IMR-90 (cell line): ENCODE results near the gene RAD51B. TPM values are rescaled to one million over a fixed set of nuclear protein-coding genes. Genes with fewer than 3 reads are reported as not detected.

Experiments
- ATAC-seq: fragments of 200-7000 bp; cut with Tn5 transposase; 2 replicates; pipeline ENCODE4 v1.9.1; 2020; ENCODE audit warnings: low read depth, mild to moderate bottlenecking, moderate library complexity
- BruUV-seq: library from RNA; stranded (reverse); fragments of 400-500 nt; replicated peaks from 2 replicates; lab custom pipeline; 2021; lab: Mats Ljungman, UMichigan
- CTCF ChIA-PET: fragments of 300-600 bp; formaldehyde crosslinking; extraction: SDS; loops from one replicate; lab custom pipeline; 2021; ENCODE audit warnings: antibody characterized with exemption; lab: Yijun Ruan, JAX
- POLR2A ChIA-PET: fragments of 300-600 bp; sonication (Branson Sonifier 250); formaldehyde crosslinking; loops from one replicate; lab custom pipeline; 2022; ENCODE audit warnings: antibody characterized with exemption; ENCODE audit not compliant: unreplicated experiment; lab: Charles Lee
- DNase-seq: peaks from one replicate; pipeline ENCODE4 v3.0.0; 2013
- H2AFZ ChIP-seq: replicated peaks from 2 replicates; pipeline ENCODE3; 2013; ENCODE audit warnings: low read length, mild to moderate bottlenecking; ENCODE audit not compliant: poor library complexity
- H2AK5ac ChIP-seq: 2 replicates; pipeline ENCODE4 v1.6.1; 2013; ENCODE audit warnings: low read depth, low read length, inconsistent platforms
- H2AK9ac ChIP-seq: replicated peaks from 2 replicates; pipeline ENCODE3; 2013; ENCODE audit warnings: mild to moderate bottlenecking, low read depth, low read length, moderate library complexity; ENCODE audit not compliant: poor library complexity
- H2BK120ac ChIP-seq: 2 replicates; pipeline ENCODE4 v1.6.1; 2013; ENCODE audit warnings: low read depth, low read length, inconsistent platforms
- H2BK15ac ChIP-seq: 3 replicates; pipeline ENCODE4 v1.6.1; 2013; ENCODE audit warnings: low read depth, low read length, inconsistent platforms
- H2BK20ac ChIP-seq: 2 replicates; pipeline ENCODE4 v1.6.1; 2013; ENCODE audit warnings: low read depth, mild to moderate bottlenecking, inconsistent platforms, low read length, moderate library complexity
- H2BK5ac ChIP-seq: 2 replicates; pipeline ENCODE4 v1.6.1; 2013; ENCODE audit warnings: mild to moderate bottlenecking, low read depth, low read length, inconsistent platforms; ENCODE audit not compliant: poor library complexity, severe bottlenecking
- H3K14ac ChIP-seq: replicated peaks from 2 replicates; pipeline ENCODE4 v1.6.1; 2013; ENCODE audit warnings: low read depth, low read length, inconsistent platforms
- H3K18ac ChIP-seq: 2 replicates; pipeline ENCODE4 v1.6.1; 2013; ENCODE audit warnings: low read depth, low read length, control low read depth
- H3K23ac ChIP-seq: 2 replicates; pipeline ENCODE4 v1.6.1; 2013; ENCODE audit warnings: low read depth, low read length, inconsistent platforms
- H3K27ac ChIP-seq: 2 replicates; pipeline ENCODE4 v1.5.1; 2013; ENCODE audit warnings: mild to moderate bottlenecking, control low read depth, low read length; ENCODE audit not compliant: insufficient read depth
- H3K27me3 ChIP-seq: 2 replicates; pipeline ENCODE4 v1.6.1; 2013; ENCODE audit warnings: low read length; ENCODE audit not compliant: control insufficient read depth, insufficient read depth
- H3K36me3 ChIP-seq: 2 replicates; pipeline ENCODE4 v1.6.1; 2013; ENCODE audit warnings: low read length, mixed read lengths; ENCODE audit not compliant: control insufficient read depth, insufficient read depth
- H3K4ac ChIP-seq: 2 replicates; pipeline ENCODE4 v1.6.1; 2013; ENCODE audit warnings: low read depth, low read length, inconsistent platforms
- H3K4me1 ChIP-seq: 2 replicates; pipeline ENCODE4 v1.6.1; 2013; ENCODE audit warnings: low read length, mixed read lengths; ENCODE audit not compliant: control insufficient read depth, insufficient read depth
- H3K4me2 ChIP-seq: 2 replicates; pipeline ENCODE4 v1.6.1; 2013; ENCODE audit warnings: low read depth, mild to moderate bottlenecking, control low read depth, low read length, moderate library complexity
- H3K4me3 ChIP-seq: 2 replicates; pipeline ENCODE4 v1.5.1; 2013; ENCODE audit warnings: low read depth, mild to moderate bottlenecking, control low read depth, low read length, moderate library complexity; ENCODE audit not compliant: insufficient read depth
- H3K56ac ChIP-seq: 2 replicates; pipeline ENCODE4 v1.6.1; 2013; ENCODE audit warnings: low read length, inconsistent platforms; ENCODE audit not compliant: insufficient read depth; ENCODE audit errors: extremely low read depth
- H3K79me1 ChIP-seq, 2 experiments: 2 replicates each; pipeline ENCODE4 v1.6.1; 2013; ENCODE audit warnings: low read length in 2 of 2, inconsistent platforms in 1 of 2, low read depth in 1 of 2
- H3K9ac ChIP-seq: 2 replicates; pipeline ENCODE4 v1.6.1; 2013; ENCODE audit warnings: low read depth, low read length, control low read depth
- H3K9me1 ChIP-seq: 2 replicates; pipeline ENCODE4 v1.6.1; 2013; ENCODE audit warnings: low read length, inconsistent platforms; ENCODE audit not compliant: insufficient read depth
- H3K9me3 ChIP-seq: 2 replicates; pipeline ENCODE4 v1.6.1; 2013; ENCODE audit warnings: low read length; ENCODE audit not compliant: control insufficient read depth, insufficient read depth
- H4K20me1 ChIP-seq: 2 replicates; pipeline ENCODE4 v1.6.1; 2013; ENCODE audit warnings: low read length, inconsistent platforms; ENCODE audit not compliant: insufficient read depth
- H4K5ac ChIP-seq: 2 replicates; pipeline ENCODE4 v1.6.1; 2013; ENCODE audit warnings: mild to moderate bottlenecking, low read depth, low read length, control low read depth
- H4K8ac ChIP-seq, 2 experiments: 2 replicates each; pipeline ENCODE4 v1.6.1; 2013; ENCODE audit warnings: low read depth in 2 of 2, low read length in 2 of 2, control low read depth in 1 of 2, inconsistent platforms in 1 of 2
- H4K91ac ChIP-seq: 2 replicates; pipeline ENCODE4 v1.6.1; 2013; ENCODE audit warnings: low read depth, low read length, inconsistent platforms; ENCODE audit not compliant: insufficient read depth
- CHD1 ChIP-seq: IDR thresholded peaks from 2 replicates; pipeline ENCODE4 v1.6.1; 2012; ENCODE audit warnings: low read depth, low read length, improper control_type of control experiment
- CTCF ChIP-seq: conservative IDR thresholded peaks from 2 replicates; pipeline ENCODE4 v1.5.1; 2012; ENCODE audit warnings: mild to moderate bottlenecking, low read depth, low read length, improper control_type of control experiment
- ELK1 ChIP-seq: fragments of 150-350 bp; IDR thresholded peaks from 2 replicates; pipeline ENCODE4 v1.6.1; 2016; ENCODE audit warnings: low read depth, mild to moderate bottlenecking, low read length, moderate library complexity, borderline replicate concordance
- FOS ChIP-seq: fragments of 150-350 bp; IDR thresholded peaks from 2 replicates; pipeline ENCODE4 v1.6.1; 2016; ENCODE audit warnings: low read depth, low read length
- MAFK ChIP-seq: IDR thresholded peaks from 2 replicates; pipeline ENCODE4 v1.6.1; 2012; ENCODE audit warnings: low read depth, low read length, improper control_type of control experiment
- POLR2A ChIP-seq: IDR thresholded peaks from 2 replicates; pipeline ENCODE4 v1.6.1; 2012; ENCODE audit warnings: mild to moderate bottlenecking, low read depth, low read length
- RFX5 ChIP-seq: IDR thresholded peaks from 2 replicates; pipeline ENCODE4 v1.8.0; 2012; ENCODE audit warnings: low read depth, mild to moderate bottlenecking, low read length, moderate library complexity
- WGBS, 2 experiments: methylation state at CpG; one replicate each; pipeline versions ENCODE4 v1.1.5 to v1.1.7; 2013; ENCODE audit warnings: missing lambda C conversion rate in 2 of 2; ENCODE audit not compliant: insufficient read length in 1 of 2; ENCODE audit errors: extremely low coverage in 2 of 2; 5-methylcytosine and 5-hydroxymethylcytosine counted together
- dilution Hi-C: fragments of 300-500 bp; cut with HindIII; formaldehyde crosslinking; loops from one replicate; pipeline ENCODE4 v1.14.3; 2018; ENCODE audit warnings: low sequenced_read_pairs; ENCODE audit not compliant: unreplicated experiment
- in situ Hi-C: fragments of 300-500 bp; cut with MboI; formaldehyde crosslinking; loops from 3 replicates; pipeline ENCODE4 v1.14.3; 2019; ENCODE audit warnings: low sequenced_read_pairs, inconsistent platforms, mixed read lengths
- intact Hi-C: fragments of 100-400 bp; cut with micrococcal nuclease; formaldehyde crosslinking; loops from 2 replicates; pipeline ENCODE4 v1.10.0; 2022
- polyA plus RNA-seq, 3 experiments: library from polyadenylated mRNA; depleted of rRNA; stranded (reverse); fragments of >200 nt; gene quantifications; 2 replicates each; pipeline ENCODE4 v1.2.3, GENCODE V29; 2012; ENCODE audit warnings: low replicate concordance in 1 of 3
- total RNA-seq: library from RNA; depleted of rRNA; stranded (reverse); fragments of >200 nt; gene quantifications from 2 replicates; pipeline ENCODE4 v1.2.3, GENCODE V29; 2012

RAD51B gene
- total and polyA plus RNA-seq, 2 of the 4 experiments (the other 2 are of a cell fraction): 5.1 to 18.8 TPM

GRCh38 chr14:68624541-68625220 is 805.1 kb downstream of the RAD51B start:
- Histone ChIP-seq H2AK5ac (peak overlapping the region; percentile 48; the same call in 1 of the 2 replicates), H3K14ac (no peak overlapping the region), H3K4me1 (peaks cover 7% of the 10 kb centered on the region; the same call in 1 of the 2 replicates), H3K36me3 (no peaks in the 10 kb centered on the region), H2BK20ac (no peak overlapping the region), H3K27ac (no peak overlapping the region), H3K9me3 (no peaks in the 10 kb centered on the region), H2AK9ac (no peak overlapping the region), H4K8ac (no peak overlapping the region), H2AFZ (no peak overlapping the region), H2BK120ac (no peak overlapping the region), H3K79me1 (no peaks in the 10 kb centered on the region), H3K4me2 (no peak overlapping the region), H3K4ac (no peak overlapping the region), H3K4me3 (no peak overlapping the region), H3K23ac (no peak overlapping the region), H4K5ac (no peak overlapping the region), H3K56ac (no peak overlapping the region), H2BK5ac (no peak overlapping the region), H3K9ac (no peak overlapping the region), H2BK15ac (no peak overlapping the region), H3K9me1 (peaks cover 8% of the 10 kb centered on the region; the same call in 1 of the 2 replicates), H3K27me3 (no peaks in the 10 kb centered on the region), H4K91ac (no peak overlapping the region), H3K18ac (no peak overlapping the region), H4K20me1 (no peaks in the 10 kb centered on the region)
- no TSS peak for BruUV-seq
- CTCF ChIA-PET: no interaction called here
- no peak for DNase-seq
- WGBS, 2 experiments: 95% methylated on average over 4 of the region's 11 CpGs; no CpG with 5 or more reads in 1 of the 2 experiments
- dilution Hi-C loops (no loop called here), intact Hi-C loops (no loop called here), in situ Hi-C loops (no loop called here)
- ATAC-seq: no peak
- POLR2A ChIA-PET: no interaction called here
- TF ChIP-seq FOS (no peak), CHD1 (no peak), CTCF (no peak), POLR2A (no peak), MAFK (no peak), RFX5 (no peak), ELK1 (no peak)
